PC-9 (cell line): ENCODE results near the gene OGFOD1. TPM values are rescaled to one million over a fixed set of nuclear protein-coding genes. Genes with fewer than 3 reads are reported as not detected.

Source experiments
- BruUV-seq: library from RNA; stranded (reverse); fragments of 400-500 nt; replicated peaks from 2 replicates; lab custom pipeline; 2021; lab: Mats Ljungman, UMichigan
- CTCF ChIA-PET: fragments of 300-600 bp; sonication (Branson Sonifier 250); formaldehyde crosslinking; loops from one replicate; lab custom pipeline; 2022; ENCODE audit warnings: antibody characterized with exemption; lab: Charles Lee
- POLR2A ChIA-PET: fragments of 300-600 bp; sonication (Branson Sonifier 250); formaldehyde crosslinking; loops from one replicate; lab custom pipeline; 2022; ENCODE audit warnings: antibody characterized with exemption; ENCODE audit not compliant: unreplicated experiment; lab: Charles Lee
- DNase-seq, 2 experiments: peaks; one replicate each; pipeline versions ENCODE4 v3.0.0 to v3.0.0-alpha.2; 2015 to 2022; ENCODE audit warnings: mixed read lengths in 1 of 2
- H2AFZ ChIP-seq: fragments of 200-600 bp; sonication (generic); 2 replicates; pipeline ENCODE4 v1.8.1; 2017; ENCODE audit warnings: antibody characterized with exemption
- H3F3A ChIP-seq: fragments of 200-600 bp; sonication (generic); 2 replicates; pipeline ENCODE4 v1.8.1; 2017; ENCODE audit warnings: antibody characterized with exemption, mild to moderate bottlenecking, low read depth; ENCODE audit not compliant: insufficient read depth
- H3K27ac ChIP-seq: fragments of 200-600 bp; sonication (generic); 2 replicates; pipeline ENCODE4 v1.6.1; 2016; ENCODE audit warnings: mixed run types
- H3K27me3 ChIP-seq: fragments of 200-600 bp; sonication (generic); 2 replicates; pipeline ENCODE4 v1.6.1; 2016; ENCODE audit warnings: low read depth, mixed run types; ENCODE audit not compliant: insufficient read depth
- H3K36me3 ChIP-seq: fragments of 200-600 bp; sonication (generic); 2 replicates; pipeline ENCODE4 v1.6.1; 2016; ENCODE audit warnings: low read depth, mixed run types
- H3K4me1 ChIP-seq: fragments of 200-600 bp; sonication (generic); replicated peaks from 2 replicates; pipeline ENCODE4 v1.6.1; 2016; ENCODE audit warnings: mixed run types; ENCODE audit not compliant: insufficient read depth
- H3K4me2 ChIP-seq: fragments of 200-600 bp; sonication (generic); 2 replicates; pipeline ENCODE4 v1.6.1; 2017; ENCODE audit warnings: mixed run types
- H3K4me3 ChIP-seq: fragments of 200-600 bp; sonication (generic); 2 replicates; pipeline ENCODE4 v1.6.1; 2016; ENCODE audit warnings: mixed run types
- H3K79me2 ChIP-seq: fragments of 200-600 bp; sonication (generic); 2 replicates; pipeline ENCODE4 v1.6.1; 2017; ENCODE audit warnings: low read depth, mixed run types
- H3K9me2 ChIP-seq: fragments of 200-600 bp; sonication (generic); 2 replicates; pipeline ENCODE4 v1.8.1; 2017; ENCODE audit warnings: mild to moderate bottlenecking; ENCODE audit not compliant: insufficient read depth
- H3K9me3 ChIP-seq: fragments of 200-600 bp; sonication (generic); 2 replicates; pipeline ENCODE4 v1.8.1; 2016; ENCODE audit warnings: low read depth; ENCODE audit not compliant: insufficient read depth
- H4K20me1 ChIP-seq: fragments of 200-600 bp; sonication (generic); 2 replicates; pipeline ENCODE4 v1.8.1; 2017; ENCODE audit not compliant: insufficient read depth
- EZH2 ChIP-seq: fragments of 200-600 bp; sonication (generic); IDR thresholded peaks from 2 replicates; pipeline ENCODE4 v1.8.0; 2017; ENCODE audit warnings: antibody characterized with exemption, low read depth
- intact Hi-C: fragments of 100-400 bp; cut with micrococcal nuclease; formaldehyde crosslinking; loops from one replicate; pipeline ENCODE4 v1.10.0; 2022; ENCODE audit not compliant: unreplicated experiment
- total RNA-seq: library from RNA; stranded (reverse); gene quantifications from 2 replicates; pipeline ENCODE4 v1.2.3, GENCODE V29; 2021
- TF ChIP-seq, protein P1 (sequence below): fragments of 200-600 bp; sonication (generic); conservative IDR thresholded peaks from 2 replicates; pipeline ENCODE4 v1.6.1; 2017; ENCODE audit warnings: mixed run types, antibody characterized with exemption, mild to moderate bottlenecking, moderate library complexity

OGFOD1 gene
- total RNA-seq, 1 experiment from 2014 or later = 30.0 TPM

DNA sequence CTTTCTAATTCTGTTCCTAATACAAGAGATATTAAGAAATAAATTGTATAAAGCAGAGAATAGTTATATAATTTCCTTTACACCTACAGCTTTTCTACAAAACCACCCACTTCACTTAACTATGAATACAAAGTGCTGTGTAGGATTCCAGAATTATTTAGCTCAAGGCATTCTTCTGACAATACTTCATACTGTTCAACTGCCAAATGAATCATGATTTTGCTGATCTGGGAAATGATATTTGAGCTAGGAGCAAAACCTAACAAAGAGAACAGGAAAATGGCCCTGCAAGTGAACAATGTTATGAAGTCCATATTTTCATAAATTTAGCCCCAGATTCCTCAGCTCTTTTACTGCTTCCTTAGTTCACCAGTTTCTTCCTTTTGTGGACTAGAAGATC lies 55.6 kb downstream of the OGFOD1 start:
- CTCF ChIA-PET = interaction anchor here (0.6 kb wide), 1 partner anchor 196 kb away, joined by 3 read pairs; no protein-coding TSS in a partner anchor
- H3K36me3 ChIP-seq = peaks cover 10% of the 10 kb centered on the region; the same call in 1 of the 2 replicates
- H3K4me3 ChIP-seq = no peak overlapping the region
- no peaks in the 10 kb centered on the region for H3K4me1 ChIP-seq
- H3F3A ChIP-seq = no peaks in the 10 kb centered on the region
- no peaks in the 10 kb centered on the region for H3K9me2 ChIP-seq
- H3K79me2 ChIP-seq = no peaks in the 10 kb centered on the region
- no TSS peak for BruUV-seq
- POLR2A ChIA-PET = interaction anchor here (0.6 kb wide), 2 partner anchors 223 to 614 kb away, joined by 3 to 6 read pairs; no protein-coding TSS in a partner anchor
- no peak overlapping the region for H2AFZ ChIP-seq
- H4K20me1 ChIP-seq = no peaks in the 10 kb centered on the region
- peak in 1 of 2 experiments; percentile 35 for DNase-seq
- no peak overlapping the region for H3K4me2 ChIP-seq
- no peaks in the 10 kb centered on the region for H3K9me3 ChIP-seq
- H3K27ac ChIP-seq = 0 out of 2 replicates have a peak overlapping the region, but pooled peaks have one; percentile 33
- TF ChIP-seq EZH2 = no peak
- TF ChIP-seq, protein P1, sequence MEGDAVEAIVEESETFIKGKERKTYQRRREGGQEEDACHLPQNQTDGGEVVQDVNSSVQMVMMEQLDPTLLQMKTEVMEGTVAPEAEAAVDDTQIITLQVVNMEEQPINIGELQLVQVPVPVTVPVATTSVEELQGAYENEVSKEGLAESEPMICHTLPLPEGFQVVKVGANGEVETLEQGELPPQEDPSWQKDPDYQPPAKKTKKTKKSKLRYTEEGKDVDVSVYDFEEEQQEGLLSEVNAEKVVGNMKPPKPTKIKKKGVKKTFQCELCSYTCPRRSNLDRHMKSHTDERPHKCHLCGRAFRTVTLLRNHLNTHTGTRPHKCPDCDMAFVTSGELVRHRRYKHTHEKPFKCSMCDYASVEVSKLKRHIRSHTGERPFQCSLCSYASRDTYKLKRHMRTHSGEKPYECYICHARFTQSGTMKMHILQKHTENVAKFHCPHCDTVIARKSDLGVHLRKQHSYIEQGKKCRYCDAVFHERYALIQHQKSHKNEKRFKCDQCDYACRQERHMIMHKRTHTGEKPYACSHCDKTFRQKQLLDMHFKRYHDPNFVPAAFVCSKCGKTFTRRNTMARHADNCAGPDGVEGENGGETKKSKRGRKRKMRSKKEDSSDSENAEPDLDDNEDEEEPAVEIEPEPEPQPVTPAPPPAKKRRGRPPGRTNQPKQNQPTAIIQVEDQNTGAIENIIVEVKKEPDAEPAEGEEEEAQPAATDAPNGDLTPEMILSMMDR = no peak
- intact Hi-C loops = no loop called here
- no peaks in the 10 kb centered on the region for H3K27me3 ChIP-seq

DNA sequence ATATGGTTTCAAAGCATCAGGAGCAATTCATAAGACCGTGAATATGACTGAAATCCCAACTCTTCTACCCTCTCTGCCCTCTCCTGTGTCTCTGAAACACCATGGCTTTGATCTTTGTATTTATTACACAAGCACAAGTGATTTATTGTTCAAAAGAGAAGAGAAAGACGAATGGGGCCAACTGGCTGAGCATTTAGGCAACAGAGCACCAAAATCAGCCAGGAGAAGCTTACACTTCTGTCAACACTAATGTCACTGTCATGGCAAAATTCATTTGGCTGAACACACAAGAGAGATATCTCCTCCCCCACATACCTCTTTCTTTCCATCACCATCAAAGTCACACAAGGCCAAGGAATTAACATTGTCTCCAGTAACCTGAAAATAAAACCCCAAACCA lies 59.2 kb downstream of the OGFOD1 start:
- H3K4me3 ChIP-seq = no peak overlapping the region
- no TSS peak for BruUV-seq
- no peaks in the 10 kb centered on the region for H3K9me3 ChIP-seq
- peaks cover 9% of the 10 kb centered on the region for H3K4me1 ChIP-seq
- H3K36me3 ChIP-seq = peaks cover 27% of the 10 kb centered on the region
- CTCF ChIA-PET = interaction anchor here (0.6 kb wide), 1 partner anchor 341 kb away, joined by 3 read pairs; no protein-coding TSS in a partner anchor
- peaks cover 10% of the 10 kb centered on the region; the same call in 1 of the 2 replicates for H3K79me2 ChIP-seq
- H4K20me1 ChIP-seq = peaks cover 4% of the 10 kb centered on the region; the same call in 1 of the 2 replicates
- H3K4me2 ChIP-seq = no peak overlapping the region
- H3K27ac ChIP-seq = no peak overlapping the region
- no peak for TF ChIP-seq EZH2
- TF ChIP-seq, protein P1 = no peak
- no peaks in the 10 kb centered on the region for H3K9me2 ChIP-seq
- no peak for DNase-seq
- H3K27me3 ChIP-seq = no peaks in the 10 kb centered on the region
- POLR2A ChIA-PET = no interaction called here
- no peak overlapping the region for H2AFZ ChIP-seq
- H3F3A ChIP-seq = peaks cover 15% of the 10 kb centered on the region
- intact Hi-C loops = loop anchor here (10.0 kb wide), 1 partner anchor 64 kb away; no protein-coding TSS in a partner anchor

DNA sequence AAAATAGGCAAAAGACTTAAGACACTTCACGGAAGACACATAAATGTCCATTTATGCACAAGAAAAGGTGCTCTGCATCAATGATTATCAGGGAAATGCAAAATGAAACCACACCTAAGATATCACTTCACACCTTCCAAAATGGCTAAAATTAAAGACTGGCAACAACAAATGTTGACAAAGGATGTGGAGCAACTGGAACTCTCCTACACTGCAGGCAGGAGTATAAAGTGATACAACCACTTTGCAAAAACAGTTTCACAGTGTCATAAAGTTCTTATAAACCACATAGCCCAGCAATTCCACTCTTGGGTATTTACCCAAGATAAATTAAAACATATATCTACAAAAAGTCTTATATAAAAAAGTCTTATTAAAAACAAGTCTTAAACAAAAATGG lies 60.7 kb downstream of the OGFOD1 start:
- intact Hi-C loops = loop anchor here (10.0 kb wide), 1 partner anchor 63 kb away; no protein-coding TSS in a partner anchor
- no peak for DNase-seq
- Histone ChIP-seq H3K9me3 (no peaks in the 10 kb centered on the region), H3K4me3 (no peak overlapping the region), H3K79me2 (peaks cover 15% of the 10 kb centered on the region), H3F3A (peaks cover 15% of the 10 kb centered on the region), H3K27me3 (no peaks in the 10 kb centered on the region), H3K4me2 (no peak overlapping the region), H4K20me1 (peaks cover 4% of the 10 kb centered on the region; the same call in 1 of the 2 replicates), H3K4me1 (peaks cover 10% of the 10 kb centered on the region), H3K36me3 (peaks cover 22% of the 10 kb centered on the region), H3K9me2 (no peaks in the 10 kb centered on the region), H2AFZ (no peak overlapping the region), H3K27ac (no peak overlapping the region)
- BruUV-seq = no TSS peak
- ChIA-PET POLR2A (no interaction called here), CTCF (no interaction called here)
- TF ChIP-seq, protein P1 = no peak
- no peak for TF ChIP-seq EZH2
